ENCODE results near the gene IQGAP1.
"Not testable (repeated sequence)": the region's sequence is repeated elsewhere in the genome, so short reads cannot be mapped to it uniquely, and the experiment has no call there.

The IQGAP1 gene

GRCh38 chr15:90489514-90489913, 101.5 kb downstream of the IQGAP1 start:
- DNase-seq (ENCODE audit: low read depth) = no peak

DNA sequence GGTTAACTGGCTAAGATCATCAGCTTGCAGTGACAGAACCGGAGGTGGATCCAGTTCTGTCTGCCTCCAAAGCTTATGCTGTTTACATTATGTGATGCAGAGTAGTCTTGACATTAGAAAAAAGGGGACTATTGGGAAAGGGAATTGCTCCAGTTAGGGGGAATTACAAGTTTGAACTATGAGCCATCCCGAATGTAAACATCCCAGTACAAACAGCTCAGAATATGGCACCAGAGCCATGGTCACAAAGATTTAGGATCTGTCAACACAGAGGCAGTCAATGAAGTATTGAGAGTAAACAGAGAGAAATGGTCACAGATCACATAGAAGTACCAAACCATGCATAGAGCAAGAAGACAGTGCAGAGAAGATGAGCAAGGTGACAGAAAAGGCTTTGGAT, 101.9 kb downstream of the IQGAP1 start:
- DNase-seq (ENCODE audit: low read depth) = no peak

DNA sequence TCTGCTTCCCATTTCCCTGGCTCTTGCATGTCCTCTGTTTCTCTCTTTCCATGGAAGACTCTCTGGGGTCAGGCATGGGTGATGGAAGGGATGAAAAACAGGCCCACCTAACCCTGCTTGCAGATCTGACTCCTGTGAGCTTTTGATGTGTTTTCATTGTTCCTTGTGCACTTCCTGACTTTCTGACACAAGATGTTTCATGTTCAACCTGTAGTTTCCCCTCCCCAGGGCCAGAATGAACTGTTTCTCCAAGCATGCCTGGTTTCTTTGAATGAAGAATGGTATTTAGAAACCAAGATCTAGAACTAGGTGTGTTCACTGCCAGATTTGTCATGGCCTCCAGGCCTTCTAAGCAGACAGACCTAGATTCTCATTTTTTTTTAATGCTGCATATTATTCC, 105.6 kb downstream of the IQGAP1 start:
- no peak for DNase-seq (ENCODE audit: low read depth)

- DNase-seq (ENCODE audit: low read depth) = no peak
Measured at GRCh38 chr15:90495067-90495466, 107.0 kb downstream of the IQGAP1 start.

DNA sequence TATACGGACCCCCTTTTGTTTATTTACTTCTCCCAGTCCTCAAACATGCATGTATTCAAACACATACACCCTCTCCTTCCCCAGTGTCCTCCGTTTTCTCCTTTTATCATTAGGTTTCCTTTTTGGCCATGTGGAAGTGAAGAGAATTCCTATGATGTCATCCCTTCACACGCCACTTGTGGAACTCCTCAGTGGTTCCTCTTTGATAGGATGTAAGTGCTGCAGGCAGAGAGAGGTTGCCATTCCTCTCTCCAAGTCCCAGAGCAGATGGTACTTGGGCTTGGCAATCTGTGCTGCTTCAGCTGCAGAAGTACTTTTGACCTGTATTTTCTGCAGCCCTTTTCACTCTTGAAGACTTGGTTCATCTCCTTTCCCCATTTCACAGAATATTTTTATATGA, 108.7 kb downstream of the IQGAP1 start:
- no peak for DNase-seq (ENCODE audit: low read depth)

GRCh38 chr15:90497376-90497775, 109.3 kb downstream of the IQGAP1 start:
- DNase-seq (ENCODE audit: low read depth) = no peak

GRCh38 chr15:90497912-90498311, 109.9 kb downstream of the IQGAP1 start:
- no peak for DNase-seq (ENCODE audit: low read depth)

DNA sequence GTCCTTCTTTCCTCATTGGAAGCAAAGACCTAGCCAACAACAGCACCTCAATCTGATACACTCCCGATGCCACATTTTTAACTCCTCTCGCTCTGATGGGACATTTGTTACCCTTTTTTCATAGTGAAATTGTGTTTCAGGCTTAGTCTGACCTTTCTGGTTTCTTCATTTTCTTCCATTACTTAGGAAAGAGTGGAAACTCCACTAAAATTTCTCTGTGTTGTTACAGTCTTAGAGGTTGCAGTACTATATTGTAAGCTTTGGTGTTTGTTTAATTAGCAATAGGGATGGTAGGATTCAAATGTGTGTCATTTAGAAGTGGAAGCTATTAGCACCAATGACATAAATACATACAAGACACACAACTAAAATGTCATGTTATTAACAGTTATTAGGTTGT, 112.1 kb downstream of the IQGAP1 start:
- no peak for DNase-seq (ENCODE audit: low read depth)

GRCh38 chr15:90501898-90502297, 113.9 kb downstream of the IQGAP1 start:
- DNase-seq (ENCODE audit: low read depth) = no peak

GRCh38 chr15:90510781-90511180, 122.7 kb downstream of the IQGAP1 start:
- DNase-seq (ENCODE audit: low read depth) = not testable (repeated sequence)

DNA sequence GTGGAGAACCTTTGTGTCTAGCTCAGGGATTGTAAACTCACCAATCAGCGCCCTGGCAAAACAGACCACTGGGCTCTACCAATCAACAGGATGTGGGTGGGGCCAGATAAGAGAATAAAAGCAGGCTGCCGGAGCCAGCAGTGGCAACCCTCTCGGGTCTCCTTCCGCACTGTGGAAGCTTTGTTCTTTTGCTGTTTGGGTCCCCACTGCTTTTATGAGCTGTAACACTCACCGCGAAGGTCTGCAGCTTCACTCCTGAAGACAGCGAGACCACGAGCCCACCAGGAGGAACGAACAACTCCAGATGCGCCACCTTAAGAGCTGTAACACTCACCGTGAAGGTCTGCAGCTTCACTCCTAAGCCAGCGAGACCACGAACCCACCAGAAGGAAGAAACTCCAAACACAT, 123.2 kb downstream of the IQGAP1 start:
- not testable (repeated sequence) for DNase-seq (ENCODE audit: low read depth)

DNA sequence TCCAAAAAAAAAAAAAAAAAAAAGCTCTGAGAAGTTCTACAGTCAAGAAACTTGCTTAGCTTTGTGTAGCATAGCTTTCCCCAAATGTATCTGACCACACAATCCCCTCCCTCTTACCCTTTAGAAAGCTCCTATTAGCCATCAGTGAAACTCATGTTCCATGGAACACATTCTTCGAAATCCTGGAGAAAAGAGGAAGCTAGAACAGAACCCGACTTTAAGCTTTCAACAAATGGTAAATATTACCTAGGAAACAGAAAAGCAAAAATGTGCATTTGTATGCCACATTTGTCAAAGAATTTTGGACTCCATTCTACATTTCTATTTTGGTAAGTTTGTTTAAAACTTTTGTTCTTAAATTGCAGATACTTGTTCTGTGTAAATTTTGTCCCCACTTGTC, 124.2 kb downstream of the IQGAP1 start:
- no peak for DNase-seq (ENCODE audit: low read depth)

GRCh38 chr15:90512981-90513380, 124.9 kb downstream of the IQGAP1 start:
- no peak for DNase-seq (ENCODE audit: low read depth)

DNA sequence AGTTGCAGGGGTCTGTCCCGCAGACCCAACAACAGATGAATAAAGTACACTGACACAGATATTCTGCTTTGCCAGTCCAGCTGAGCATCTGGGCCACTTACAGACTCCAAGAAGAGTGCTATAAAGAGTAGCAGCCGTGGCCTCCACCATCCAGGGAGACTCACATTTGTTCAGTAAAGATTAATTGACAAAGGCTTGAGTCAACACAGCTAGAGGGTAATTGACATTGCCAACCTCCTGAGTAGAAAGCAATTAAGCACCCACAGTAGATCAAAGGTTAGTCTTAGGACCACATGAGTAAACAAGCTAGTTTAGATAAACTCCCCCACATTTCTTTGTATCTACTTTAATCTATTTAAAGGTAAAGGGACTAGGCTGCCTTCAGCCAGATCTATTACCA, 125.4 kb downstream of the IQGAP1 start:
- DNase-seq (ENCODE audit: low read depth) = no peak

DNA sequence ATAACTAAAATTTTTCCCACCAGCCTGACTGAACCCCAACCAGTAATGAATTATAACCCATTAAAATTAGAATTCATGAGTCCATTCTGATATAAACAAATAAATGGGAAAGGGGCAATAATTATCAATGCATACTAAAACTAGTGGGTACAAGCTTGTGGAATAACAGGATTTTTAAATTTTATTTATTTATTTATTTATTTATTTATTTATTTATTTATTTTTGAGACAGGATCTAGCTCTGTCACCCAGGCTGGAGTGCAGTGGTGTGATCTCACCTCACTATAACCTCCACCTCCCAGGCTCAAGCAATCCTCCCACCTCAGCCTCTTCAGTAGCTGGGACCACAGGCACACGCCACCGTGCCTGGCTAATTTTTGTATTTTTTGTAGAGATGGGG, 125.9 kb downstream of the IQGAP1 start:
- not testable (repeated sequence) for DNase-seq (ENCODE audit: low read depth)

DNA sequence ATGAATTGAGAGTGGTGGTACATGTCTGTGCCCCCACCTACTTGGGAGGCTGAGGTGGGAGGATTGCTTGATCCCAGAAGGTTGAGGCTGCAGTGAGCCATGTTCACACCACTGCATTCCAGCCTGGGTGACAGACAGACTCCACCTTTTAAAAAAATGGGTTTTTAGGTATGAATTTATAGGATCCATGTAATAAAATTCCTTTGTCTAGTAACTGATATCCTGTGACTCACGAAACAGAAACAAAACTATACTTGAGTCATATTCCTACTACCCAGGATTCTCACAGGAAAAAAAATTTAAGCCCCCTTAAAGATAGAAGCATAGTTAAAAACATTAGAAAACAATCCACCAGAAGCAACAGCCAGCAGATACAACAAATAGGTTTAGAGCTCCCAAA, 131.6 kb downstream of the IQGAP1 start:
- DNase-seq (ENCODE audit: low read depth) = peak; percentile 23

DNA sequence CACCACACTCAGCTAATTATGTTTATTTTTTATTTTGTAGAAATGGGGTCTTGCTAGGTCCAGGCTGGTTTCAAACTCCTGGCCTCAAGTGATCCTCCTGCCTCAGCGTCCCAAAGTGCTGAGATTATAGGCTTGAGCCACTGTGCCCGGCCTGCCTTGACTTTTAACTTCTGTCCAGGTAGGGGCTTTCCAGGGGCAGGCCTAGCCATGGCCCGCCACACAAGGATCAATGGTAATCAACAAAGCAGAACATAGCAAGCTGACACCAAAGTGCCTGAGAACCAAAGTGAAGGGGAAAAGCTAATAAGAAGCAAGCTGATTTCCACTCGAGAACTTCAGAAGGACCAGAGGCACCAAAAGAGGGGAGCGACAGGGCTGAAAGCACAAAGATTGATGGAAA, 132.3 kb downstream of the IQGAP1 start:
- DNase-seq (ENCODE audit: low read depth) = no peak

DNA sequence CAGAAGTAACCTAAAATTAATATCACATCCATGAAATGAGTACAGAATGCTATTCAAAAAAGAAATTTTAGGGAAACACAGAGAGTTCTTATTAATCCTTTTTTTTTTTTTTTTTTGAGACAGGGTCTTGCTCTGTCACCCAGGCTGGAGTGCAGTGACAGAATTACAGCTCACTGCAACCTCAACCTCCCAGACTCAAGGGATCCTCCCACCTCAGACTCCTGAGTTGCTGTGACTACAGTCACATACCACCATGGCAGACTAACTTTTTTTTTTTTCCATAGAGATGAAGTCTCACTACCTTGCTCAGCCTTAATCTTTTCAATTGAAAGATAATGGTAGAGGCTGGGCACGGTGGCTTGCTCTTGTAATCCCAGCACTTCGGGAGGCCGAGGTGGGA, 135.3 kb downstream of the IQGAP1 start:
- no peak for DNase-seq (ENCODE audit: low read depth)

DNA sequence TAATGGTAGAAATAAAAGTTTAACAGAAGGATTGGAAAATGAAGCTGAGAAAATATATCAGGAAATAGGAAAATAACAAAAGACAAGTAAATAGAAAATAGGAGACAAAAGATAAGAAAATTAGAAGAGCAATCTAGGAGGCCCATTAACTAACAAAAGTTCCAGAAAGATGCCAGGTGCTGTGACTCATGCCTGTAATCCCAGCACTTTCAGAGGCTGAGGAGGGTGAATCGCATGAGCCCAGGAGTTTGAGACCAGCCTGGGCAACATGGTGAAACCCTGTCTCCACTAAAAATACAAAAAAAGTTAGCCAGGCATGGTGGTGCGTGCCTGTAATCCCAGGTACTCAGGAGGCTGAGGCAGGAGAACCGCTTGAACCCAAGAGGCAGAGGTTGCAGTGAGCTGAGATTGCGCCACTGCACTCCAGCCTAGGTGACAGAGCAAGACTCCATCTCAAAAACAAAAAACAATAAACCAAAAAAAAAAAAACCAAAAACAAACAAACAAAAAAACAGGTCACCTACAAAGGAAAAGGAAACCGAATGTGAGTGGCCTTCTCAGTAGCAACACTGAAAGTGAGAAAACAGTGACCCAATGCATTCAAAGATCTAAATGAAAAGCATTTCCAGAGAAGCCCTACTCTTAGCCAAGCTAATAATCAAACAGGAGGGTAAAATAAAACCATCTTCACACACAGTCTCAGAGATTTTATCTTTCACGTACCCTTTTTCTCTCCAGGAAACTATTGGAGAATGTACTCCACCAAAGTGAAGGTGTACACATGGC, 136.2 kb downstream of the IQGAP1 start:
- DNase-seq (ENCODE audit: low read depth) = not testable (repeated sequence)

DNA sequence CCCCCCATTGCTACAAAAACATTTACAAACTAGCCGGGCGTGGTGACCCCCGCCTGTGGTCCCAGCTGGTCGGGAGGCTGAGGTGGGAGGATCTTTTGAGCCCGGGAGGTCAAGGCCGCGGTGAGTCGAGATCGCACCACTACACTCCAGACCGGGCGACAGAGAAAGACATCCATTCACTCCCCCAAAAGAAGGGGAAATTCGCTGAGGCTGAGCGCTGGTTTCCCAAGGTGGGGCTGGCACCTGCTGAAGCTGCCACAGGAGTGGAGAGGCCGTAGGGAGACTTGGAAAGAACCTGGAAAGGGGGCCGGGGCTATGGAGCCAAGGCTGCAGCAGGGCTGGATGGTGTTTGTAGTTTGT, 140.9 kb downstream of the IQGAP1 start:
- no peak for DNase-seq (ENCODE audit: low read depth)

- DNase-seq (ENCODE audit: low read depth) = no peak
Measured at GRCh38 chr15:90529371-90530249, 141.6 kb downstream of the IQGAP1 start, which contains the start of gene CRTC3. Gene CRTC3, plus strand, starts transcription at chr15:90529923. Its CDS starts 149 bp downstream, at chr15:90530072.

- DNase-seq (ENCODE audit: low read depth) = no peak
Measured at GRCh38 chr15:90530250-90531051, 142.4 kb downstream of the IQGAP1 start.
